NCI-H2196 treated with DMSO at 0.1 percent for 48 hours (cell line): ENCODE measurements around the gene PCLO.

Experiments used
- DNase-seq: peaks from one replicate; lab custom pipeline; 2025; ENCODE audit not compliant: unreplicated experiment; lab: John Stamatoyannopoulos, UW

PCLO gene

DNA sequence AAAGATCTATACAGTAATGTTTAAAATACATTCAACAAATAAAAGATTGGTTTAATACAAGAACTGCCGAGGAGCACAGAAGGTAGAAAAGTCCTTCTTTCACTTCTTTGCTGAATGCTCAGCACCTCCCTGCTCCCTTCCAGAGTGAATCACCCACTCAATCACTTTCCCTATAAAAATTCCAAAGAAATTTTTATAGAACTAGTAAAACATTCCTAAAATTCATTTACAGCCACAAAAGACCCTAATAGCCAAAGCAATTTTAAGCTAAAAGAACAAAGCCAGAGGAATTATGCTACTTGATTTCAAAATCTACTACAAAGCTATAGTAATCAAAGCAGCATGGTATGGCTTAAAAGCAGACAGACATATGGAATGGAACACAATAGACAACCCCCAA, 320.9 kb downstream of the PCLO start:
- DNase-seq = no peak

DNA sequence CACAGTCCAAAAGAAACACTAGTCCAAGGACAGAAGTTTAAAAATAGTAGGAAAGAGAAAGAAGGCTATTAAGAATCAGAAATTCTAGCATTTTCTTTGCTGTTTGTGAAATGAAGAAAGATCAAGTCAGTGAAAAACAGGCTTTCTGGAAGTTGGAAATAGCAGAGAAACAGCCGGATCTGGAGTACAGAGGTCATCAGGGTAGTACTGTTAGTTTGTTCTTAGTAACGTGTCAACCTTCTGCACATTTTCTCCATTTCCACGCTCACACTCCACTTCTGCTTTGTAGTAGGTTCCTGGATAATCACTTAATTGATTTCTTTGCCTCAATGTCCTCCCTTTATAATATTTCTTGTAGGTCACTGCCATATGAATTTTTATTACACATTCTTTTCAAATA, 322.6 kb downstream of the PCLO start:
- no peak for DNase-seq

GRCh38 chr7:82839555-82839954, 323.1 kb downstream of the PCLO start:
- no peak for DNase-seq

- DNase-seq = no peak
Measured at GRCh38 chr7:82839063-82839462, 323.6 kb downstream of the PCLO start.

DNA sequence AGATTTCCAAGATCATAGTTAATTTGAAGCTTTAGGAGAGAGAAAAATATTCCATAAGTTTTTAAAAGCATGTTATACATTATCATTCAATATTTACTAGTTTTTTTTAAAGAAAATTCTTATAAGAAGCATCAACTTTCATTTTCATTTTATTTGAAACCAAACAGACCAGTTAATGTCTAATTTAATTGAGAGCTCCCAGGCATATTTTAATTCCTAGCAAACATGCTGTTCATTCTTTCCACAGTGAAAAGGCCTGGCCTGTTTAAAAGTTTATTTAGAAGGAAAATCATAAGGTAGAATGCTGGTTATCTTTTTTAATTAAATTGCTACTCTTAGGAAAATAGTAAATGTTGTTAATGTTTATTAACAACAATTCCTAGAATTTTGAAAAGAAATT, 324.4 kb downstream of the PCLO start:
- DNase-seq = no peak

GRCh38 chr7:82823073-82823472, 339.6 kb downstream of the PCLO start:
- DNase-seq = no peak

DNA sequence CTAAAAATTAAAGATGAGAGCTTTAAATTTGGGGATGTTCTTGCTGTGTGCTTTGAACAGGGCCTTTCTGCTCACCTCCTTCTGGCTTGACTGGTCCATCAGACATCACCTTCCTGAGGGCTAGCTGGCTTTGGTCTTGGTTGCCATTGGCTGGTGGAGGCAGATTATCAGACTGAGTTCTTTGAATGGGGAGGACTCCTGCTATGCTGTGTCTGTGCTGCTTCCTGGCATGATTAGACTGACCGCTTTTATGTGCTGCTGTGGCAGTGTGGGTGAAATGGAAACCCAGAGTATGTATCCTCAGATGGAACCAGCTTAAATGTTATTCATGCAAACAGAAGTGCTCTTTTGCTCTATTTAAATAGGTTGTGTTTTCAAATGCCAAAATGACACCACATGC, 341.6 kb downstream of the PCLO start:
- DNase-seq = no peak

GRCh38 chr7:82818171-82818570, 344.5 kb downstream of the PCLO start:
- no peak for DNase-seq

DNA sequence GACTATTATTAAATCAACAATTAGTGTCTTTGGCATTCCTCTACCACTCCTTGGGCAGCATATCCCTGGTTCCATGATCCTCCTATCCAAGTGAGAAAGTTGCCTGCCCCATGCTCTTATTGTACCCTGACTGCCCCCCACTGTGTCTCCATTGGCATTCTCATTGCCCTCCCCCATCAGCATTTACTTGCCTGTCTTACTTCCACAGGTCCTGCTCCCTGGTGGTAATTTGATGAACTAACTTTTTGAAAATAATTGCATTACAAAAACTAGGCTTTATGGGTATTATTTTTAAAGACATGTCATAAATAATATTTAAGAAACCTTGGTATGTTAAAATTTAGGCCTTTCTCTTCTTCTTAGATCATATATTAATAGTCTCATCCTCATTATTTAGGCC, 346.4 kb downstream of the PCLO start:
- DNase-seq = no peak

GRCh38 chr7:82810558-82811259, 352.0 kb downstream of the PCLO start:
- DNase-seq = no peak

GRCh38 chr7:82808633-82809032, 354.1 kb downstream of the PCLO start:
- DNase-seq = no peak

DNA sequence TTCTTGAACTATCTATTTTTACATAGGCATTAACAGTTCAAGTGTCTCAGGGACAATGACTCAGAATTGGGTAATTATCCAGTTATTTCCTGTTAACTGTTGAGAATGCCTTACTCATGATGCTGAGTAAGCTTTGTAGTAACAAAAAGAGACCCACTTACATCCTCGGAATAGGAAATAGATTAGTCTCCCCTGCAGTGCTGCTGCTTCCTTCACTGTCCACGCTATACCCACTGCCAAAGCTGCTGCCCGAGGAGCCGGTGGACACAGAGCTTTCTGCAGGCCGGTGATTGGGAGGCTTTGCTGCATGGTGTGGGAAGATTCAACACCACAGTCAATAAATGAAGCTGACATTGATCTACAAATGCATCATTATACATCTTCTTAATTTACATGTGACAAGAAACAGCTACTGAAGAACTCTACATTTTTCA, 357.1 kb downstream of the PCLO start:
- no peak for DNase-seq

GRCh38 chr7:82803411-82803810, 359.3 kb downstream of the PCLO start:
- no peak for DNase-seq

GRCh38 chr7:82789883-82790609, 372.6 kb downstream of the PCLO start:
- no peak for DNase-seq

GRCh38 chr7:82778021-82778420, 384.7 kb downstream of the PCLO start:
- DNase-seq = no peak

DNA sequence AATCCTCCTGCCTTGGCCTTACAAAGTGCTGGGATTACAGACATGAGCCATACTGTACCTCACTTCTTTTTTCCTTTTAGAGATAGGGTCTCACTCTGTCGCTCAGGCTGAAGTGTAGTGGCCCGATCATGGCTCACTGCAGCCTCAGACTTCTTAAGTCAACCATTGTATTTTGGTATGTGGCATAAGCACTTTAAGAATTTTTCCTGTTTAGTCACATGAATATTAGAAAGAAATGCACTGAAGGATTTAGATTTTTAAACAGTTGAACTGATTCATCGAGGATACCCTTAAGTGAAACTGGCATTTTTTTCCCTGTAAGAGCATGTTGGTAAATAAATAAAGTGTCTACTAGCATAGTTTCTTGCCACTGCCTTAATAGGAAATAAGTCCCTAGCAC, 399.8 kb downstream of the PCLO start:
- no peak for DNase-seq

DNA sequence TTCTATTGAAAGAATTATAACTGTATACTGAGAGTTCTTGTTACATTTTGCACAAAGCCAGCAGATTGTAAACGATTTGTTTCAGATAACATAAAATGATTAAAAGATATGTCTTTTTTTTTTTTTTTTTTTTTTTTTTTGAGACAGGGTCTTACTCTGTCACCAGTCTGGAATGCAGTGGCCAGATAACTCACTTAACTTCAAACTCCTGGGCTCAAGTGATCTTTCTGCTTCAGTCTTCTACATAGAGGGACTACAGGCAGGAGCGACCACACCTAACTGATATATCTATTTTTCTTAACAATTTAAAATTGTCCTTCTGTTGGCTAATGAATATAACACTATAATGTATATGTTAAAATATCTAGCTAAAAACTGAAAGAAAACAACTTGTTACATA, 401.9 kb downstream of the PCLO start:
- DNase-seq = no peak

- no peak for DNase-seq
Measured at GRCh38 chr7:82760074-82760473, 402.6 kb downstream of the PCLO start.

- no peak for DNase-seq
Measured at GRCh38 chr7:82755705-82756551, 406.8 kb downstream of the PCLO start.

- DNase-seq = no peak
Measured at GRCh38 chr7:82750007-82750406, 412.7 kb downstream of the PCLO start.

GRCh38 chr7:82745820-82746219, 416.9 kb downstream of the PCLO start:
- DNase-seq = no peak

DNA sequence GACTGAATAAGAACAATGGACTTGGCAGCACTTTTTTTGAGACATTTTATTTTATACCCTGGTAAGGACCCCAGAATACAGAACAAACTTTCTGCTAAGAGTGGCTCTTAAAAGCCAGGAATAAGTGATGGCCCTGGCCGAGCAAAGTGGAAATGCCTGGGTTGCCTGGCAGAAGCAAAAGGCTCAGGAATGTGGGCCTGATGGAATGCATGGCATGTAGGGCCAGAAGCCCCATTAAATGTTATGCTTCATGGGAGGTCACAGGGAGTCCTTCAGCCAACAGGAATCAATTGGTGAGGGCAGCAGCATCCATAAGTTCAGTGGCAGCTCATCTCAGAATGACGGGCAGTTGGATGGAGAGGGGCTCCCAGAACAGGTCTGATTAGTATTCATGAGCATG, 417.6 kb downstream of the PCLO start:
- no peak for DNase-seq
